ENCODE results near the gene SMARCC1.

The SMARCC1 gene

GRCh38 chr3:47601281-47601680 is 180.4 kb downstream of the SMARCC1 start:
- no peak for TF ChIP-seq CTCF (conservative IDR thresholded peaks at IDR 0.05; ENCODE audit: low read length)
- no peak for DNase-seq (ENCODE audit: low read depth)

GRCh38 chr3:47594792-47595191 is 186.9 kb downstream of the SMARCC1 start:
- no peak for DNase-seq (ENCODE audit: low read depth)

More at GRCh38 chr3:47601281-47601680, 180.4 kb downstream of the SMARCC1 start:
- H3K4me3 ChIP-seq (ENCODE audit: low read length) = no peak overlapping the region

GRCh38 chr3:47592066-47592795 is 189.5 kb downstream of the SMARCC1 start:
- no peak for TF ChIP-seq CTCF (conservative IDR thresholded peaks at IDR 0.05; ENCODE audit: low read length)
- H3K4me3 ChIP-seq (ENCODE audit: low read length) = no peak overlapping the region
- DNase-seq (ENCODE audit: low read depth) = no peak

More at GRCh38 chr3:47594792-47595191, 186.9 kb downstream of the SMARCC1 start:
- no peak for TF ChIP-seq CTCF (conservative IDR thresholded peaks at IDR 0.05; ENCODE audit: low read length)
- H3K4me3 ChIP-seq (ENCODE audit: low read length) = no peak overlapping the region

- H3K4me3 ChIP-seq (ENCODE audit: low read length) = no peak overlapping the region
- DNase-seq (ENCODE audit: low read depth) = no peak
- no peak for TF ChIP-seq CTCF (conservative IDR thresholded peaks at IDR 0.05; ENCODE audit: low read length)
These were observed 191.5 kb downstream of the SMARCC1 start for GRCh38 chr3:47590216-47590615.

GRCh38 chr3:47588587-47588986 is 193.1 kb downstream of the SMARCC1 start:
- no peak overlapping the region for H3K4me3 ChIP-seq (ENCODE audit: low read length)
- TF ChIP-seq CTCF (conservative IDR thresholded peaks at IDR 0.05; ENCODE audit: low read length) = no peak
- no peak for DNase-seq (ENCODE audit: low read depth)

- DNase-seq (ENCODE audit: low read depth) = no peak
These were observed 193.6 kb downstream of the SMARCC1 start for GRCh38 chr3:47588053-47588452.

More at GRCh38 chr3:47588053-47588452, 193.6 kb downstream of the SMARCC1 start:
- TF ChIP-seq CTCF (conservative IDR thresholded peaks at IDR 0.05; ENCODE audit: low read length) = no peak
- H3K4me3 ChIP-seq (ENCODE audit: low read length) = no peak overlapping the region

All from AG10803 (cell line).